SHP77 (cell line): ENCODE results near the gene CCNG1.
A peak's percentile ranks its signal among the peaks of the same experiment; 100 is the strongest.
"Not testable (repeated sequence)": the region's sequence is repeated elsewhere in the genome, so short reads cannot be mapped to it uniquely, and the experiment has no call there.

ENCODE experiments used
- DNase-seq, 2 experiments: peaks; one replicate each; lab custom pipeline; 2025; lab: John Stamatoyannopoulos, UW

Gene CCNG1

GRCh38 chr5:163437309-163438182, at the start of gene CCNG1:
Gene CCNG1, plus strand, starts transcription at chr5:163437595. Its CDS starts 1,662 bp downstream, at chr5:163439257.
- DNase-seq: peak; percentile 97 to 98

GRCh38 chr5:163395792-163396191, 41.6 kb upstream of the CCNG1 start:
- DNase-seq: no peak

GRCh38 chr5:163396818-163397340, 40.5 kb upstream of the CCNG1 start:
- not testable (repeated sequence) for DNase-seq

GRCh38 chr5:163397354-163397753, 40.0 kb upstream of the CCNG1 start:
- no peak for DNase-seq

GRCh38 chr5:163399923-163400322, 37.5 kb upstream of the CCNG1 start:
- no peak for DNase-seq

- no peak for DNase-seq
Measured at GRCh38 chr5:163401271-163401670, 36.1 kb upstream of the CCNG1 start.

- DNase-seq: no peak
Measured at GRCh38 chr5:163402007-163402406, 35.4 kb upstream of the CCNG1 start.

- DNase-seq: no peak
Measured at GRCh38 chr5:163404364-163405173, 32.8 kb upstream of the CCNG1 start.

GRCh38 chr5:163407034-163407655, 30.2 kb upstream of the CCNG1 start:
- no peak for DNase-seq

GRCh38 chr5:163408311-163408923, 29.0 kb upstream of the CCNG1 start:
- peak; percentile 26 to 31 for DNase-seq

- no peak for DNase-seq
Measured at GRCh38 chr5:163409384-163409783, 28.0 kb upstream of the CCNG1 start.

GRCh38 chr5:163410505-163410904, 26.9 kb upstream of the CCNG1 start:
- no peak for DNase-seq

- DNase-seq: not testable (repeated sequence)
Measured at GRCh38 chr5:163415673-163416072, 21.7 kb upstream of the CCNG1 start.

- no peak for DNase-seq
Measured at GRCh38 chr5:163424836-163425235, 12.6 kb upstream of the CCNG1 start.

- not testable (repeated sequence) for DNase-seq
Measured at GRCh38 chr5:163426128-163426527, 11.3 kb upstream of the CCNG1 start.

- no peak for DNase-seq
Measured at GRCh38 chr5:163432544-163432943, 4.9 kb upstream of the CCNG1 start.

GRCh38 chr5:163433271-163433670, 4.1 kb upstream of the CCNG1 start:
- DNase-seq: no peak

GRCh38 chr5:163434401-163434866, 3.0 kb upstream of the CCNG1 start:
- no peak for DNase-seq

GRCh38 chr5:163436515-163436914, 880 bp upstream of the CCNG1 start:
- DNase-seq: no peak

GRCh38 chr5:163437011-163437308, 435 bp upstream of the CCNG1 start:
- no peak for DNase-seq

GRCh38 chr5:163439092-163439425, 1.7 kb downstream of the CCNG1 start:
- DNase-seq: no peak

- DNase-seq: no peak
Measured at GRCh38 chr5:163440954-163441353, 3.6 kb downstream of the CCNG1 start.
